Sigmoid colon (tissue), 7 donors: ENCODE data around the gene MAMDC2. TPM values are rescaled to one million over a fixed set of nuclear protein-coding genes. Genes with fewer than 3 reads are reported as not detected.

ENCODE experiments used
- DNase-seq: peaks from one replicate; pipeline ENCODE4 v3.0.0-alpha.2; 2019
- H3K27ac ChIP-seq, 4 donors: fragments of 200-600 bp; sonication (generic); one replicate each; pipeline ENCODE4 v1.5.1; 2016 to 2019; ENCODE audit warnings: mild to moderate bottlenecking in 1 of 4
- H3K27me3 ChIP-seq, 3 donors: fragments of 200-600 bp; sonication (generic); one replicate each; pipeline ENCODE4 v1.5.1; 2019; ENCODE audit warnings: mild to moderate bottlenecking in 1 of 3
- H3K36me3 ChIP-seq, 4 donors: fragments of 200-600 bp; sonication (generic); one replicate each; pipeline ENCODE4 v1.5.1; 2016 to 2019
- H3K4me1 ChIP-seq, 4 donors: fragments of 200-600 bp; sonication (generic); one replicate each; pipeline ENCODE4 v1.5.1; 2017 to 2019
- H3K4me3 ChIP-seq, 4 donors: fragments of 200-600 bp; sonication (generic); one replicate each; pipeline ENCODE4 v1.5.1; 2017 to 2019; ENCODE audit warnings: mild to moderate bottlenecking in 2 of 4, moderate library complexity in 1 of 4
- H3K9me3 ChIP-seq, 4 donors: fragments of 200-600 bp in 3 of 4; sonication (generic) in 3 of 4; one replicate each; pipeline versions ENCODE4 v1.5.1 to v1.6.1; 2013 to 2019
- EP300 ChIP-seq, 4 donors: sonication (generic); formaldehyde crosslinking; IDR thresholded peaks; one replicate each; pipeline ENCODE4 v1.6.1; 2017; ENCODE audit warnings: antibody characterized with exemption in 4 of 4
- POLR2A ChIP-seq, 2 donors: fragments of 450-650 bp; IDR thresholded peaks; one replicate each; pipeline ENCODE4 v1.6.1; 2016; ENCODE audit warnings: antibody characterized with exemption in 2 of 2, mild to moderate bottlenecking in 2 of 2, moderate library complexity in 2 of 2
- POLR2AphosphoS5 ChIP-seq, 4 donors: sonication (generic); formaldehyde crosslinking; IDR thresholded peaks; one replicate each; pipeline ENCODE4 v1.6.1; 2017; ENCODE audit warnings: antibody characterized with exemption in 4 of 4
- WGBS, 2 donors: extraction: QIAGEN DNeasy Blood & Tissue Kit; methylation state at CpG; one replicate each; pipeline ENCODE4 v1.1.7; 2013; 5-methylcytosine and 5-hydroxymethylcytosine counted together
- intact Hi-C: fragments of 100-400 bp; cut with DNase I; formaldehyde crosslinking; loops from one replicate; pipeline ENCODE4 v1.15.1; 2023
- polyA plus RNA-seq, 3 donors: library from polyadenylated mRNA; stranded (reverse); fragments of 200-250 nt; gene quantifications; one replicate each; pipeline ENCODE4 v1.2.3, GENCODE V29; 2013
- total RNA-seq, 4 donors: library from RNA; depleted of rRNA; stranded (reverse); fragments of >200 nt; gene quantifications; one replicate each; pipeline ENCODE4 v1.1.0, GENCODE V29; 2016
- TF ChIP-seq, protein P1 (sequence below), 4 experiments: fragments of 450-650 bp in 3 of 4; fragments of 200-600 bp in 1 of 4; IDR thresholded peaks; one replicate each; pipeline ENCODE4 v1.5.1; 2016 to 2019; ENCODE audit warnings: antibody characterized with exemption in 4 of 4, mild to moderate bottlenecking in 3 of 4, moderate library complexity in 2 of 4
- donor health status: healthy with polysubstance abuse.
- donor health status: Bipolar disorder and iron deficiency.
- donor health status: healthy.

MAMDC2 gene
- total and polyA plus RNA-seq, 7 donors: 2.5 to 167 (median 89.9) TPM

DNA sequence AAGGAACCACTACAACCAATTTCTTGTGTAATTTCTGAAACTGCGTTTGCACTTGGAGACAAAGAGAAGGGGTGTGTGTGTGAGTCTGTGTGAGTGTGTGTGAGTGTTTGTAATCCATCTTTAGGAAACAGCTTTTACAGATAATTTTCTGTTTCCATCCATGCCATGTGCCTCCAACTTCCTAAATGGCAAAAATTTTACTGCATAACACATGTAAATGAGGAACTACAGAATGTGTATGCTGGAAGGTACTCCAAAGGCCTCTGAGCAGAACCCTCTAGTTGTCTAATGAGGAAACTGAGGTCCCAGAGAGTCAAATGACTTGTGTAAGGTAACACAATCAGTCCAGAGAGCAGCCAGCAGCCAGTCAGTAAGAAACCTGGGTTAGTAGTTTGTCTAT, 20.8 kb downstream of the MAMDC2 start:
- intact Hi-C loops: loop anchor here (5.0 kb wide), 1 partner anchor 348 kb away; the partner anchor contains the start of gene KLF9
- Histone ChIP-seq H3K9me3 (no peaks in the 10 kb centered on the region), H3K36me3 (peaks cover 0 to 16% (median 6%) of the 10 kb centered on the region in 4 donors), H3K27ac (peak overlapping the region; percentile 85 to 98 (median 89)), H3K27me3 (no peaks in the 10 kb centered on the region), H3K4me1 (peaks cover 0 to 99% (median 82%) of the 10 kb centered on the region in 4 donors), H3K4me3 (no peak overlapping the region)
- 82 to 94% methylated on average over 1 of the region's 1 CpG for WGBS, 2 donors
- TF ChIP-seq EP300 (IDR thresholded peaks at IDR 0.05) (no peak), POLR2AphosphoS5 (IDR thresholded peaks at IDR 0.05) (no peak), POLR2A (IDR thresholded peaks at IDR 0.05) (no peak)
- TF ChIP-seq, protein P1, sequence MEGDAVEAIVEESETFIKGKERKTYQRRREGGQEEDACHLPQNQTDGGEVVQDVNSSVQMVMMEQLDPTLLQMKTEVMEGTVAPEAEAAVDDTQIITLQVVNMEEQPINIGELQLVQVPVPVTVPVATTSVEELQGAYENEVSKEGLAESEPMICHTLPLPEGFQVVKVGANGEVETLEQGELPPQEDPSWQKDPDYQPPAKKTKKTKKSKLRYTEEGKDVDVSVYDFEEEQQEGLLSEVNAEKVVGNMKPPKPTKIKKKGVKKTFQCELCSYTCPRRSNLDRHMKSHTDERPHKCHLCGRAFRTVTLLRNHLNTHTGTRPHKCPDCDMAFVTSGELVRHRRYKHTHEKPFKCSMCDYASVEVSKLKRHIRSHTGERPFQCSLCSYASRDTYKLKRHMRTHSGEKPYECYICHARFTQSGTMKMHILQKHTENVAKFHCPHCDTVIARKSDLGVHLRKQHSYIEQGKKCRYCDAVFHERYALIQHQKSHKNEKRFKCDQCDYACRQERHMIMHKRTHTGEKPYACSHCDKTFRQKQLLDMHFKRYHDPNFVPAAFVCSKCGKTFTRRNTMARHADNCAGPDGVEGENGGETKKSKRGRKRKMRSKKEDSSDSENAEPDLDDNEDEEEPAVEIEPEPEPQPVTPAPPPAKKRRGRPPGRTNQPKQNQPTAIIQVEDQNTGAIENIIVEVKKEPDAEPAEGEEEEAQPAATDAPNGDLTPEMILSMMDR (IDR thresholded peaks at IDR 0.05): no peak
- DNase-seq: no peak

DNA sequence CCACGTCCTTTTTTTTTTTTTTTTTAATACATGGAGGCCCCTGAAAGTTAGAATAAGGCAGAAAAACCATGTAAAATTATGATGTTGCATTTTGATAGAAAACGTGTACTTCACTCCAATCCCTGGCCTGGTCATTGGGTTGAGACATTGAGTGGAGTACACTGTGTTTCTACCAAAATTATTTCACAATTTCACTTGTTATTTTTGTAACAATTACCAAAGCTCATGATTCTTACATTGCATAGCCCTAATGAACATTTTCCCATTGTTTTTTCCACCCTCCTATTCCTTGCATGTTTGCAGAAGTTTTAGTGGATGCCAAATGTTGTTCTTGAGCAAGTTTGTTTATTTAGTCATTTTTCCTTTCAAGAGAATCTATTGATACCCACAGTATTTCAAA, 21.9 kb downstream of the MAMDC2 start:
- peaks cover 0 to 16% (median 6%) of the 10 kb centered on the region in 4 donors for H3K36me3 ChIP-seq
- H3K4me1 ChIP-seq: peaks cover 0 to 99% (median 82%) of the 10 kb centered on the region in 4 donors
- no peaks in the 10 kb centered on the region for H3K27me3 ChIP-seq
- H3K27ac ChIP-seq: peak overlapping the region; percentile 85 to 98 (median 89)
- H3K4me3 ChIP-seq: no peak overlapping the region
- H3K9me3 ChIP-seq: no peaks in the 10 kb centered on the region
- 42 to 62% methylated on average over 2 of the region's 2 CpGs for WGBS, 2 donors
- peak in 1 of 4 donors; percentile 64 for TF ChIP-seq EP300 (IDR thresholded peaks at IDR 0.05)
- peak in 3 of 4 donors; percentile 46 to 68 (median 52) for TF ChIP-seq POLR2AphosphoS5 (IDR thresholded peaks at IDR 0.05)
- TF ChIP-seq, protein P1 (IDR thresholded peaks at IDR 0.05): no peak
- TF ChIP-seq POLR2A (IDR thresholded peaks at IDR 0.05): no peak
- no peak for DNase-seq
- intact Hi-C loops: no loop called here

DNA sequence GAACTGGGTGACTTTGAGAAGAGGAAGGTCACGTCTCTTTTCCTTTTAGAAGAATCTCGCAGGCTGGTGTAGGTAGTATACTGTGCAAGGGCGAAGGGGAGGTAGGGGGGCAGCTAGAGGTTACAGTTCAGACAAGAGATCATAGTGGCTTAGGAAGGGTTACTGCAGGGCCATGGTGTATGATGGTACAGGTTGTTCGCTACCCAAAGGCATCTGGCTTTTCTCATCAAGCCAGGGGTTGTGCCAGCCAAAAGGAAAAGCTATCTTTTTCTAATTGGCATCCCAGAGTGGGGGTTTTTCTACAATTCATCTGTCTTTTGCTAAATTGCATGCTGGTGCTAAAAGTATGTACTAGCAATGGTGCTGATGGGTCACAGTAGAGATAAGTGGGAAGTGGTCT, 22.8 kb downstream of the MAMDC2 start:
- TF ChIP-seq EP300 (IDR thresholded peaks at IDR 0.05) (peak in 1 of 4 donors; percentile 90), POLR2A (IDR thresholded peaks at IDR 0.05) (no peak), POLR2AphosphoS5 (IDR thresholded peaks at IDR 0.05) (peak; percentile 15 to 75 (median 46))
- TF ChIP-seq, protein P1 (IDR thresholded peaks at IDR 0.05): no peak
- Histone ChIP-seq H3K4me3 (no peak overlapping the region), H3K4me1 (peaks cover 0 to 99% (median 85%) of the 10 kb centered on the region in 4 donors), H3K27me3 (no peaks in the 10 kb centered on the region), H3K27ac (peak overlapping the region; percentile 85 to 98 (median 89)), H3K9me3 (no peaks in the 10 kb centered on the region), H3K36me3 (peaks cover 0 to 9% (median 0%) of the 10 kb centered on the region in 4 donors)
- intact Hi-C loops: no loop called here
- WGBS, 2 donors: 89 to 92% methylated on average over 4 of the region's 4 CpGs
- no peak for DNase-seq

DNA sequence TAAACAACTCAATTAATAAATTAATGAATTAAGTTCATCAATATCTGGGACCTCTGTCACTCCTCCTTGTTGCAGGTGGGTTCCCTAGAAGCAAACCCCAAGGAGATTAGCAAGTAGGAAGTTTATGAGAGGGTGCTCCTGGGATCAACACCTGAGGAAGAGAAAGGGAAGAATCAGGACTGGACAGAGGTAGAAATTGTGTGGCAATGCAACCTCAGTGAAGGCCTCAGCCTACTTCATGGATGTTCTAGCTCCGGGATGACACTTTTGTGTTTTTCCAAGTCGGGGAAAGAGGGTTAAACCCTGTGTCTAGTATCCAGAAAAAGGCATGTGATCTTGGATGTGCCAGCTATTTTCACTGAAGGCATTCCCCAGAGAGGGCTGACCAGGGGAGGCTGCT, 23.2 kb downstream of the MAMDC2 start:
- Histone ChIP-seq H3K27ac (peak overlapping the region; percentile 85 to 98 (median 89)), H3K4me3 (no peak overlapping the region), H3K9me3 (no peaks in the 10 kb centered on the region), H3K36me3 (peaks cover 0 to 6% (median 0%) of the 10 kb centered on the region in 4 donors), H3K4me1 (peaks cover 0 to 99% (median 85%) of the 10 kb centered on the region in 4 donors), H3K27me3 (no peaks in the 10 kb centered on the region)
- TF ChIP-seq, protein P1 (IDR thresholded peaks at IDR 0.05): no peak
- TF ChIP-seq POLR2AphosphoS5 (IDR thresholded peaks at IDR 0.05) (peak in 1 of 4 donors; percentile 29), EP300 (IDR thresholded peaks at IDR 0.05) (no peak), POLR2A (IDR thresholded peaks at IDR 0.05) (no peak)
- intact Hi-C loops: no loop called here
- no peak for DNase-seq
- 85 to 86% methylated on average over 2 of the region's 2 CpGs for WGBS, 2 donors
